GM10847 (cell line): ENCODE results near the gene EIF4G1.

Experiments used
- POLR2A ChIP-seq: IDR thresholded peaks from 2 replicates; pipeline ENCODE4 v1.6.1; 2011; ENCODE audit not compliant: insufficient read length; ENCODE audit errors: extremely low read depth

Gene EIF4G1

DNA sequence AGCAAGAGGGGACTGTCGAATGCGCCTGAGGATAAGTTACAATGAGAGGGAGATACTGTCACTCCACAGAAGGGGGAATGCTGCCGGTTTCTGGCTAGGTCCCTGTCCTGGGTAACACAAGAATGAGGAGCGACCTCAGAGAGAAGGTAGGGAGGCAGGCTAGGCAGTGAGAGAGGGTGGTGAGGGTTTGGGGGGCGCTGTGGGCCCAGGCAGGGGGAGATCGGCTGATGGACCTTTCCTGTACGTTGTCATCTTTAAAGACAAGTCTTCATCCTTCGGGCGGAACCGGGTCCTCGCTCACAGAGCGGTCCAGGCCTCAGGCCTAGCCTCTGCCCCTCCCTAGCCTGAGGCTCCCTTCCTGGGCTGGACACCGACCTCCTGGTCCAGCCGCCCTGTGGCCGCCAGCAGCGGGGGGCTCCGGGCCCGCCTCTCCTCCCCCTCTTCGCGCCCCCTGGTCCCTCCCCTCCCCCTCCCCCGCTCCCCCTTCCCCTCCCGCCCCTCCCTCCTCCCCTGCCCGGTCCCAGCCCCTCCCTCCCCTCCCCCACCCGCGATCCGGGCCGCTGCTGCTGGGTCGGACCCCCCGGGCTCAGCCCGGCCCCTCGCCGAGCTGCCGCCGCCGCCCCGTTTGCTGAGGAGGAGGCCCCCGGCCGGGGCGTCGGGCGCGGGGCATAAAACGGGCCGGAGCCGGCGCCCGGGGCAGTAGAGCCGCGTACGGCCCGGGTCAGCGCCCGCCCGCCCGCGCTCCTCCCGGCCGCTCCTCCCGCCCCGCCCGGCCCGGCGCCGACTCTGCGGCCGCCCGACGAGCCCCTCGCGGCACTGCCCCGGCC is 65.2 kb downstream of the EIF4G1 start, which contains the start of gene CHRD:
Gene CHRD (plus strand): TSS at position 697 of the 827 bp plus-strand sequence. CDS start 265 bp downstream, outside the sequence.
- TF ChIP-seq POLR2A: no peak

DNA sequence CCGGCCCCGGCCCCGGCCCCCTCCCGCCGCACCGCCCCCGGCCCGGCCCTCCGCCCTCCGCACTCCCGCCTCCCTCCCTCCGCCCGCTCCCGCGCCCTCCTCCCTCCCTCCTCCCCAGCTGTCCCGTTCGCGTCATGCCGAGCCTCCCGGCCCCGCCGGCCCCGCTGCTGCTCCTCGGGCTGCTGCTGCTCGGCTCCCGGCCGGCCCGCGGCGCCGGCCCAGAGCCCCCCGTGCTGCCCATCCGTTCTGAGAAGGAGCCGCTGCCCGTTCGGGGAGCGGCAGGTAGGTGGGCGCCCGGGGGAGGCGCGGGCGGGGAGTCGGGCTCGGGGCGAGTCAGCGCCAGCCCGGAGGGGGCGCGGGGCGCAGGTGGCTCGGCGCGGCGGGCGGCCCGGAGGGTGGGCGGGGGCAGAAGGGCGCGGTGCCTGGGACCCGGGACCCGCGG is 65.8 kb downstream of the EIF4G1 start:
- no peak for TF ChIP-seq POLR2A

DNA sequence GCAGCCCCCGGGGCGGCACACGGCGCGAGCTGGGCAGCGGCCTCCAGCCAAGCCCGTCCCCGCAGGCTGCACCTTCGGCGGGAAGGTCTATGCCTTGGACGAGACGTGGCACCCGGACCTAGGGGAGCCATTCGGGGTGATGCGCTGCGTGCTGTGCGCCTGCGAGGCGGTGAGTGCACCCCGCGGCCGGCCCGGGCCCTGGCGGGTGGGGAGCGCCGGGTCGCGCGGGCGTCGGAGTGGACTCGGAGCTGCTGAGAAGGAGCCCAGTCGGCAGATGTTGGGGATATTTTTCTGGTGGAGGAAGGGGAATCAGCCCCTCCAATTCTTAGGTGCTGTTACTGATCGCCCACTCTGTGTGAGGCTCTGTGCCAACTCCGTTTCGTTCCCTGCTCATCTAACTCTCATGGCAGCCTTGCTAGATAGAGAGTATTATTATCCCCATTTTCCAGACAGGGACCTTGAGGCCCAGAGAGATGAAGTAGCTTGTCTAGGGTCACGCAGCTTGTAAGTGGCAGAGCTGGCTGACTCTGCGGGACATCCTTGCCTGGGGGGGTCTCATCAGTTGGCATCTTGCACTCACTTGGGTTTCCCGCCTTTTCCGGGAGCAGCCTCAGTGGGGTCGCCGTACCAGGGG is 66.3 kb downstream of the EIF4G1 start:
- TF ChIP-seq POLR2A: no peak

DNA sequence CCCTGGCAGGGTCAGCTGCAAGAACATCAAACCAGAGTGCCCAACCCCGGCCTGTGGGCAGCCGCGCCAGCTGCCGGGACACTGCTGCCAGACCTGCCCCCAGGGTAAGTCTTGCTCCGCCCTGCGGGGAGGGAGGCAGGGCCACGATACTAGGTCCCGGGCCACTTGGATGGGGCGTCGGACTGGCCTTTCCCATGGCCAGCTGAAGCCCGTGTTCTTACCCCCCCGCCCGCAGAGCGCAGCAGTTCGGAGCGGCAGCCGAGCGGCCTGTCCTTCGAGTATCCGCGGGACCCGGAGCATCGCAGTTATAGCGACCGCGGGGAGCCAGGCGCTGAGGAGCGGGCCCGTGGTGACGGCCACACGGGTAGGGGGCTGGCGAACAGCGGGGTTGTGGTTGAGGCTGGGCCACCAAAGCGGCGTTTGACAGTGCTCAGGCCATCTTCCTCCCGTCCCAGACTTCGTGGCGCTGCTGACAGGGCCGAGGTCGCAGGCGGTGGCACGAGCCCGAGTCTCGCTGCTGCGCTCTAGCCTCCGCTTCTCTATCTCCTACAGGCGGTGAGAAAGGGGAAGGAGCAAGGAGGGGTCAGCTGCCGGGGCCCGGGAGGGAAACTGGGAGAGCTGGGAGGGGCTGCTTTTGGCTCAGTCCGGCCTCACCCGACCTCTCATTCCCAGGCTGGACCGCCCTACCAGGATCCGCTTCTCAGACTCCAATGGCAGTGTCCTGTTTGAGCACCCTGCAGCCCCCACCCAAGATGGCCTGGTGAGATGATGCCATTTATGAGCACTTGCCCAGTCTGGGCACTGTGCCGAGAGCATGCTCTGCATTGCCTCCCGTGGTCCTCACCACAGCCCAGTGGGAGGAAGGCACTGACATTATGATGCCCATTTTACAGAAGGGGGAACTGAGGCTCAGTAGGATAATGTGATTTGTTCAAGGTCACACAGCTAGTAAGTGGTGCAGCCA is 67.1 kb downstream of the EIF4G1 start:
- TF ChIP-seq POLR2A: no peak

DNA sequence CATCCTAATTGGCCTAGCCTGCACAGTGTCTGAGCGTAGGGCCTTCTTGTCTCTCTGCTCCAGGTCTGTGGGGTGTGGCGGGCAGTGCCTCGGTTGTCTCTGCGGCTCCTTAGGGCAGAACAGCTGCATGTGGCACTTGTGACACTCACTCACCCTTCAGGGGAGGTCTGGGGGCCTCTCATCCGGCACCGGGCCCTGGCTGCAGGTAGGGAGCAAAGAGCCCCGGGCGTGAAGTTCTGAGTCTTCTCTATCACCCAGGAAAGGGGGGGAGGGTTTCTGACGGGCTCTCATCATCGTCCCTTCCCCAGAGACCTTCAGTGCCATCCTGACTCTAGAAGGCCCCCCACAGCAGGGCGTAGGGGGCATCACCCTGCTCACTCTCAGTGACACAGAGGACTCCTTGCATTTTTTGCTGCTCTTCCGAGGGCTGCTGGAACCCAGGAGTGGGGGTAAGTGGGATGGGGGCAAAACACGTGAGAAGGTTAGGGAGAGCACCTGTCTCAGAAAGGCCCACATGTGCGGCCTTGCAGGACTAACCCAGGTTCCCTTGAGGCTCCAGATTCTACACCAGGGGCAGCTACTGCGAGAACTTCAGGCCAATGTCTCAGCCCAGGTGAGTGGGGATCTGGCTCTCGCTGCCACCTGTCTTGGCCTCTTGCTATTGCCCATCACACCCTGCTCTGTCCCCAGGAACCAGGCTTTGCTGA is 68.1 kb downstream of the EIF4G1 start:
- TF ChIP-seq POLR2A: no peak

DNA sequence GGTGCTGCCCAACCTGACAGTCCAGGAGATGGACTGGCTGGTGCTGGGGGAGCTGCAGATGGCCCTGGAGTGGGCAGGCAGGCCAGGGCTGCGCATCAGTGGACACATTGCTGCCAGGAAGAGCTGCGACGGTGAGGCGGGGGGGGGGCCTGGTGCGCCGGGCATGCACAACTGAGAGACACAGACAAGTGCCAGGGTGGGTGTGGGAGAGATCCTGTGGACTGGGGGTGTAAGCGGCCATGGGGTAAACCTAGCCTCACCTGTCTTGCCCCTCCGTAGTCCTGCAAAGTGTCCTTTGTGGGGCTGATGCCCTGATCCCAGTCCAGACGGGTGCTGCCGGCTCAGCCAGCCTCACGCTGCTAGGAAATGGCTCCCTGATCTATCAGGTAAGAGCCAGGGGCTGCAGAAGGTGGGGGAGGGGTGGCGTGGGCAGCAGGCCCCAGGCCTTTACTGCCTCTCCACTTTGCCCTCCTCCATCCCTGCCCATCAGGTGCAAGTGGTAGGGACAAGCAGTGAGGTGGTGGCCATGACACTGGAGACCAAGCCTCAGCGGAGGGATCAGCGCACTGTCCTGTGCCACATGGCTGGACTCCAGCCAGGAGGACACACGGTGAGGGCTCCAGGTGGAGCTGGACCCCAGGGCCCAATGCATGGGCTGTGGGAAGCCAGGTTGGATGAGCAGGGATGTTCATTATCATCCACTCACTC is 68.8 kb downstream of the EIF4G1 start:
- TF ChIP-seq POLR2A: no peak

DNA sequence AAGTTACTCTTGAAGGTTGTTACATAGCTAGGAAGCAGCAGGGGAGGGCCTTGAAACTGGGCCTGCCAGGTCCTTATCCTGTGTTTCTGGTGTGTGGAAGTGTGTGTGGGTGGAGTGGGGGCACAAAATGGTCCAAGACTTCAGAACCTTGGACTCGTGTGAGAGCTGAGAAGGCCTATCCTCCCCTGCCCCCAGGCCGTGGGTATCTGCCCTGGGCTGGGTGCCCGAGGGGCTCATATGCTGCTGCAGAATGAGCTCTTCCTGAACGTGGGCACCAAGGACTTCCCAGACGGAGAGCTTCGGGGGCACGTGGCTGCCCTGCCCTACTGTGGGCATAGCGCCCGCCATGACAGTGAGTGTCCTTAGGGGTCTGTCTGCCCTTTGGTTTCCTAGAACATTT is 69.9 kb downstream of the EIF4G1 start:
- no peak for TF ChIP-seq POLR2A
